Measurements from ENCODE around the gene EYS. TPM values are rescaled to one million over a fixed set of nuclear protein-coding genes. Genes with fewer than 3 reads are reported as not detected.
A peak's percentile ranks its signal among the peaks of the same experiment; 100 is the strongest.
"Not testable (repeated sequence)": the region's sequence is repeated elsewhere in the genome, so short reads cannot be mapped to it uniquely, and the experiment has no call there.

EYS gene
- polyA plus RNA-seq, 6 donors from 2014 or later: 0.06 to 0.18 (median 0.07) TPM; not detected in 1

DNA sequence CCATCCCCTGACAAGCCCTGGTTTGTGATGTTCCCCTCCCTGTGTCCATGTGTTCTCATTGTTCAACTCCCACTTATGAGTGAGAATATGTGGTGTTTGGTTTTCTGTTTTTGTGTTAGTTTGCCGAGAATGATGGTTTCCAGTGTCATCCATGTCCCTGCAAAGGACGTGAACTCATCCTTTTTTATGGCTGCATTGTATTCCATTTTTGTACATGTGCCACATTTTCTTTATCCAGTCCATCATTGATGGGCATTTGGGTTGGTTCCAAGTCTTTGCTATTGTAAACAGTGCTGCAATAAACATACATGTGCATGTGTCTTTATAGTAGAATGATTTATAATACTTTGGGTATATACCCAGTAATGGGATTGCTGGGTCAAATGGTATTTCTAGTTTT, 1468.1 kb downstream of the EYS start:
- peaks cover 0 to 16% (median 9%) of the 10 kb centered on the region in 7 donors for H3K9me3 Mint-ChIP-seq
- H3K36me3 Mint-ChIP-seq; DNase-seq; H3K27me3 Mint-ChIP-seq; H3K4me1 Mint-ChIP-seq; H3K27ac Mint-ChIP-seq; ATAC-seq (ENCODE audit: low read depth in 2 of 2): not testable (repeated sequence)
- peak overlapping the region in 1 of 8 donors; percentile 69 for H3K4me3 Mint-ChIP-seq

- Mint-ChIP-seq H3K9me3 (peaks cover 0 to 16% (median 9%) of the 10 kb centered on the region in 7 donors), H3K27ac (no peak overlapping the region), H3K36me3 (no peaks in the 10 kb centered on the region), H3K4me1 (no peaks in the 10 kb centered on the region), H3K4me3 (no peak overlapping the region), H3K27me3 (no peaks in the 10 kb centered on the region)
- no peak for ATAC-seq (ENCODE audit: low read depth in 2 of 2)
- DNase-seq: no peak
Observed at GRCh38 chr6:64238071-64238470, 1469.0 kb downstream of the EYS start.

GRCh38 chr6:64233746-64234145, 1473.3 kb downstream of the EYS start:
- H3K9me3 Mint-ChIP-seq: peaks cover 0 to 8% (median under 1%) of the 10 kb centered on the region in 7 donors
- ATAC-seq (ENCODE audit: low read depth in 2 of 2) (no peak), DNase-seq (no peak)
- no peaks in the 10 kb centered on the region for H3K27me3 Mint-ChIP-seq
- no peak overlapping the region for H3K27ac Mint-ChIP-seq
- no peaks in the 10 kb centered on the region for H3K4me1 Mint-ChIP-seq
- H3K36me3 Mint-ChIP-seq: no peaks in the 10 kb centered on the region
- H3K4me3 Mint-ChIP-seq: no peak overlapping the region

DNA sequence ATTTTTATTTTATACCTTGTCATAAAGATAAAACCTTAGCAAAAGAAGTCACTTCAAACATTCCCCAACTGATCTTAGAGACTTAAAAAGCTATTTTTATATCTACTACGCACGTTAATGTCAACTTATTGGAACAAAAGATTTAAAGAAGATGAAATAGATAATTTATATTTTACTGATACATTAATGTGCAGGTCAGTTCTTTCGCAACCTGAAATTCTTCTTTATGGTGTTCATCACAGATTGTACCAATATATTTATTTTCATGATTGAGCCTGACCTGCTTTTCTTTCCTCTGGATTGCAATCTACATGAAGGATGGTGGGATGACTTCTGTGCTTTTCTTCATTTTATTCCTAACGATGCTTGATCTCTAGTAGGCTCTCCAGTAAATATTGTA, 1475.1 kb downstream of the EYS start:
- Mint-ChIP-seq H3K9me3 (no peaks in the 10 kb centered on the region), H3K4me3 (no peak overlapping the region)

DNA sequence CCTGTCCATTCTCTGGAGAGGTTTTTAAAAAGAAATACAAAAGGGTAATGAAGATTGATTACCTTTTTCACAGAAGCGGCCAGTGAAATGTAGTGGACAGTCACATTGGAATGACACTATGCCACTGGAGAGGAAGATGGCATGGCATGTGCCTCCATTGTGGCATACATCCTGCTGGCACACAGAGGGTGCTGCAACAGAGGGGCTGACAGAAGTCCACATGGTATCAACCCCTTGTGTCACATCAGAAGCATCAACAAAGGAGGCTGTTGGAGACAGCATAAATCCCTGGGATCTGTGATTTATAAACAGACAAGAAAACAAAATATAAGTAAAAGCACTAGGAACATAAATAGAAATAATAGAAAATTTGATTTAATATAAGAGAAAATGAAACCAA, 1476.5 kb downstream of the EYS start:
- H3K27ac Mint-ChIP-seq: no peak overlapping the region
- ATAC-seq (ENCODE audit: low read depth in 2 of 2) (no peak), DNase-seq (no peak)
- no peaks in the 10 kb centered on the region for H3K36me3 Mint-ChIP-seq
- H3K4me1 Mint-ChIP-seq: no peaks in the 10 kb centered on the region
- H3K9me3 Mint-ChIP-seq: no peaks in the 10 kb centered on the region
- no peaks in the 10 kb centered on the region for H3K27me3 Mint-ChIP-seq
- no peak overlapping the region for H3K4me3 Mint-ChIP-seq

More for the DNA sequence above, 1475.1 kb downstream of the EYS start:
- no peaks in the 10 kb centered on the region for H3K27me3 Mint-ChIP-seq
- DNase-seq (no peak), ATAC-seq (ENCODE audit: low read depth in 2 of 2) (no peak)
- no peaks in the 10 kb centered on the region for H3K36me3 Mint-ChIP-seq
- H3K27ac Mint-ChIP-seq: no peak overlapping the region
- no peaks in the 10 kb centered on the region for H3K4me1 Mint-ChIP-seq

DNA sequence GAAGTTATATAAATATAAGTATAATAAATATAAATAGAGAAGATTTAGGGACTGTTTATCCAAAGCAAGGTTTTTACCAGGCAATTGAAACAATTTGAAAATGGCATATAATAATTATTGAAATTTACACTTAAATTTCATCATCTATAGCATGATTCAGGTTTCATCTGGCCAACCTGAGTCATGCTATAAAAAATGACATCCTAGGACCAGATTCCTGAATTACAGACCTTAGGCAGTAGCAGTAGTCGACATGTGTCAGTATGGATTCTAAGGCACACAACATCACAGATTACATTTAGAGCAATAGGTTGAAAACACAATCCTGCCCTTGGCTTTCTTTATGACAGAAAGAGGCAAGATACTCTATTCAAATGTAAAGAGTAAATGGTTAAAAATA, 1479.2 kb downstream of the EYS start:
- Mint-ChIP-seq H3K27me3 (no peaks in the 10 kb centered on the region), H3K27ac (no peak overlapping the region), H3K4me1 (no peaks in the 10 kb centered on the region), H3K4me3 (no peak overlapping the region), H3K36me3 (no peaks in the 10 kb centered on the region), H3K9me3 (no peaks in the 10 kb centered on the region)
- ATAC-seq (ENCODE audit: low read depth in 2 of 2): no peak
- no peak for DNase-seq

DNA sequence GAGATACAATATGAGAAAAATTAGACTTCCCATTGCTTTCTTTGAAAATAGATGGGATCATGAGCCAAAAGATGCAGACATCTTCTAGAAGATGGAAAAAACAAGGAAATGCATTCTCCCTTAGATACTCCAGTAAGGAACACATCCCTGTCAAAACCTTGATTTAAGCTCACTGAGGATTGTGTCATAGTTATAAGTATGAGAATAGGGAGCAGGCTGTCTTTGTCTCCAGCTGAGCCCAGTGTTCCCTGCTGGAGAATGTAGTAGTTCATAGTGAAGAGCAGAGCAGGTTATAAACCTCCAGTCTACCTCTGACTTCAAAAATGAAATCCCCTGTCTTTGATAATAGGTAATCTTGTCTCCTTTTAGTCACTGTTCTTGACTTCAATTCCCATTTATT, 1481.5 kb downstream of the EYS start:
- H3K36me3 Mint-ChIP-seq: no peaks in the 10 kb centered on the region
- DNase-seq (no peak), ATAC-seq (ENCODE audit: low read depth in 2 of 2) (no peak)
- no peak overlapping the region for H3K27ac Mint-ChIP-seq
- no peaks in the 10 kb centered on the region for H3K9me3 Mint-ChIP-seq
- no peaks in the 10 kb centered on the region for H3K4me1 Mint-ChIP-seq
- H3K27me3 Mint-ChIP-seq: no peaks in the 10 kb centered on the region
- H3K4me3 Mint-ChIP-seq: no peak overlapping the region

DNA sequence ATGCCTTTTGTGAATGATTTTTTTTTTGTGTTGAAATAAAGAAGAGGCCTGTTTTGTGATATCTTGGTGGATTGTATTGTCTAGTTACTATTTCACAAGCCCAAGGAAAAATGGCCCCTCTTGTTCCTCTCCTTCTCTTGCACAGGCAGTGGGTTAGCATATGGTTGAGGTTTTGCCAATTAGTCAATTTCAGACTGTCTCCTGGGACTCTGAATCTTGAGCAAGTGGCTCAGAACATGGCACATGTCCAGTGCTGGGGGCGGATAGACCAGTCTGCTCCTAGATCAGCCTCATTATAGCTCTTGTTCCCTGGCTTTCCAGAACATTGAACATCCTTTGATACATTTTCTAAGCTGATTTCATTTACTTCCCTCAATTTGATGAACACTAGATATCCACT, 1482.2 kb downstream of the EYS start:
- Mint-ChIP-seq H3K4me3 (no peak overlapping the region), H3K27ac (no peak overlapping the region), H3K9me3 (no peaks in the 10 kb centered on the region), H3K27me3 (no peaks in the 10 kb centered on the region), H3K4me1 (no peaks in the 10 kb centered on the region), H3K36me3 (no peaks in the 10 kb centered on the region)
- no peak for ATAC-seq (ENCODE audit: low read depth in 2 of 2)
- no peak for DNase-seq

DNA sequence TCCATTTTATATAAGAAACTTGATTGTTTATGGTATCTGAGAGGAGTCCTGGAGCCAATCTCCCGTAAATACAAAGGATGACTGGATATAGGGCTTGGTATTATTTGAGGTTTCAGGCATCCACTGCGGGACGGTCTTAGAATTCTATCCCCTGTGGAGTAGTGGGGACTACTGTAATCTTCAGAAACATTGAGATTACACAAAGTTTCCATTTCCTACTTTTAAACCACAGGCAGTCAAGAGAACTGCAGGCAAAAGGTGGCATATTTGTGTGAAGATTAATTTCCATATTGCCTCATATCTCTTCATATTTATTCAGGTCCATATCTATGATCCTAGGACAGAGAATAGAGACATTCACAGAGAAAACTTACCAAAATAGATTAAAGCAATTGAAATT, 1485.2 kb downstream of the EYS start:
- no peaks in the 10 kb centered on the region for H3K27me3 Mint-ChIP-seq
- H3K4me1 Mint-ChIP-seq: no peaks in the 10 kb centered on the region
- no peak overlapping the region for H3K4me3 Mint-ChIP-seq
- no peak overlapping the region for H3K27ac Mint-ChIP-seq
- H3K36me3 Mint-ChIP-seq: no peaks in the 10 kb centered on the region
- ATAC-seq (ENCODE audit: low read depth in 2 of 2) (no peak), DNase-seq (no peak)
- H3K9me3 Mint-ChIP-seq: peaks cover 0 to 6% (median 0%) of the 10 kb centered on the region in 7 donors

DNA sequence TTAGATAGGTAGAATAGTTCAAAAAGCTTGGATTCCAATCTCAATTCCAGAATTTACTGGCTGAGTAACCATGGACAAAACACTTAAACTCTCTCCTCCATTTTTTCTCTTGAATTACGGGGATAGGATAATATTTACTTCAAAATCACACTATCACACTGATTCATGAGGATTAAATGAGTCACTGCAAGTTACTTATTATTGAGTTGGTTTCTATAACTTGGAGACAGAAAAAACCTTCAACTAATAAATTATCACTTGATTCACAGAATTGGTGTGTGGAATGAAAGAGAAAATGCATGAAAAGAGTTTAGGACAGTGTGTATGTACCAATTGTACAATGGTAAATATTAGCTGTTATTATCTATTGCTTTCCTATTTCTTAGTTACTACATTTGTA, 1486.2 kb downstream of the EYS start:
- Mint-ChIP-seq H3K4me3 (no peak overlapping the region), H3K36me3 (no peaks in the 10 kb centered on the region), H3K27ac (no peak overlapping the region), H3K4me1 (no peaks in the 10 kb centered on the region), H3K9me3 (peaks cover 0 to 6% (median 0%) of the 10 kb centered on the region in 7 donors), H3K27me3 (no peaks in the 10 kb centered on the region)
- DNase-seq: no peak
- ATAC-seq (ENCODE audit: low read depth in 2 of 2): no peak

DNA sequence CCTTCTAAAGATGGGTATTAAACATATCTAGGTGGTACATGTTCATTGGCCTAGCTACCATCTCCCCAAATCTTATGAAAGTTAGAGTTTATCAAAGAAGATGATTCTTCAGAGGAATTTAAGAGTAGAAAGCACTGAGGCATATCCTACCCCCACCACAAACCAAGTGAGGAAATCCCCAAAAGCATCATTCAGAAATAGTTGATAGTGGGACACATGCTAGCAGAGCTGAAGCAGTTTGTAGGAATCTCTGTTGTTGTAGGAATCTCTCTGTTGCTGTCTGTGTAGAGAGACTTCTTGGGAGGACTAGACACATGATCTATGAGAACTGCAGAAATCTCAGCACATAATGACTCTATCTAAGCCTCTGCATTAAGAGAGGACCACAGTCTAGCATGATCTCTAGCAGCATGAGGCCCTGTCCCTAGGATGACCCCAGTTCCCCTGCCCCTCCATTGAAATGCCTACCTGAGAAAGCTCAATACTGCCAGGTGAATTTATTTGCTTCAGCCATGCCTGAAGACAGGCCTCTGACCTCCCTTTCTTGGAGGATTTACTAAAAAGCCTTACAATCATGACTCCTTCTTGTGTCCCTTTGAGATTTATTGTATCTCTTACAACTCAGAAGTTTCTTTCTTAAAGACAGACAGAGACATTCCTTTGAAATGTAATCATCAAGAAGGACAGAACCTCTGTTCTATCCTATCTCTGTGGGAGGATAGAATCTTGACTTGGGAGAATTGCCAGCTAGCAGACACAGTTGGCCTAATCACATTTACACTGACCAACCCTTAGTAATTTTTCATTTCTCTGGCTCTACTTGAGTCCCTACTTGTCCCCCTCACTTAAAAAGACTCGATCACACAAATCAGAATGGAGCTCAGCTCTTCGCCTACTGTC, 1489.1 kb downstream of the EYS start:
- no peaks in the 10 kb centered on the region for H3K4me1 Mint-ChIP-seq
- no peak for ATAC-seq (ENCODE audit: low read depth in 2 of 2)
- DNase-seq: no peak
- no peaks in the 10 kb centered on the region for H3K36me3 Mint-ChIP-seq
- H3K27ac Mint-ChIP-seq: peak overlapping the region in 1 of 6 donors; percentile 60
- no peaks in the 10 kb centered on the region for H3K27me3 Mint-ChIP-seq
- no peak overlapping the region for H3K4me3 Mint-ChIP-seq
- peaks cover 0 to 6% (median under 1%) of the 10 kb centered on the region in 7 donors for H3K9me3 Mint-ChIP-seq

GRCh38 chr6:64214373-64214772, 1492.7 kb downstream of the EYS start:
- H3K27ac Mint-ChIP-seq: no peak overlapping the region
- no peaks in the 10 kb centered on the region for H3K36me3 Mint-ChIP-seq
- no peaks in the 10 kb centered on the region for H3K4me1 Mint-ChIP-seq
- no peak for DNase-seq
- H3K27me3 Mint-ChIP-seq: no peaks in the 10 kb centered on the region
- ATAC-seq (ENCODE audit: low read depth in 2 of 2): no peak
- H3K4me3 Mint-ChIP-seq: no peak overlapping the region
- H3K9me3 Mint-ChIP-seq: peaks cover 0 to 7% (median 5%) of the 10 kb centered on the region in 7 donors

- ATAC-seq (ENCODE audit: low read depth in 2 of 2) (no peak), DNase-seq (no peak)
- no peaks in the 10 kb centered on the region for H3K36me3 Mint-ChIP-seq
- H3K4me3 Mint-ChIP-seq: no peak overlapping the region
- no peak overlapping the region for H3K27ac Mint-ChIP-seq
- H3K27me3 Mint-ChIP-seq: no peaks in the 10 kb centered on the region
- peaks cover 0 to 6% (median 3%) of the 10 kb centered on the region in 7 donors for H3K9me3 Mint-ChIP-seq
- no peaks in the 10 kb centered on the region for H3K4me1 Mint-ChIP-seq
Observed at GRCh38 chr6:64213697-64214096, 1493.3 kb downstream of the EYS start.

GRCh38 chr6:64197246-64197645, 1509.8 kb downstream of the EYS start:
- ATAC-seq (ENCODE audit: low read depth in 2 of 2): no peak
- no peak overlapping the region for H3K4me3 Mint-ChIP-seq
- H3K36me3 Mint-ChIP-seq: no peaks in the 10 kb centered on the region
- no peaks in the 10 kb centered on the region for H3K4me1 Mint-ChIP-seq
- H3K27ac Mint-ChIP-seq: no peak overlapping the region
- H3K27me3 Mint-ChIP-seq: no peaks in the 10 kb centered on the region
- H3K9me3 Mint-ChIP-seq: peaks cover 0 to 18% (median 7%) of the 10 kb centered on the region in 7 donors
- no peak for DNase-seq

Measured in naive B cell (primary cell).